Stomach (tissue), 19 donors: Measurements from ENCODE around the gene NTS. TPM values are rescaled to one million over a fixed set of nuclear protein-coding genes. Genes with fewer than 3 reads are reported as not detected.

ENCODE experiments used
- DNase-seq, 2 donors: peaks; one replicate each; pipeline versions ENCODE4 v3.0.0 to v3.0.0-alpha.2; 2013 to 2019
- H3K27ac ChIP-seq, 5 donors: fragments of 200-600 bp in 4 of 5; sonication (generic) in 4 of 5; one replicate each; pipeline ENCODE4 v1.5.1; 2013 to 2019; ENCODE audit warnings: mild to moderate bottlenecking in 1 of 5, moderate library complexity in 1 of 5
- H3K27me3 ChIP-seq, 3 donors: fragments of 200-600 bp; sonication (generic); one replicate each; pipeline ENCODE4 v1.5.1; 2017 to 2019; ENCODE audit warnings: mixed run types in 1 of 3
- H3K36me3 ChIP-seq, 4 donors: fragments of 200-600 bp; sonication (generic); 1 replicate in 3 of 4; 2 replicates in 1 of 4; pipeline ENCODE4 v1.5.1; 2016 to 2019
- H3K4me1 ChIP-seq, 4 donors: fragments of 200-600 bp; sonication (generic); one replicate each; pipeline ENCODE4 v1.5.1; 2016 to 2019
- H3K4me3 ChIP-seq, 4 donors: fragments of 200-600 bp; sonication (generic) in 3 of 4; one replicate each; pipeline ENCODE4 v1.5.1; 2016 to 2019; ENCODE audit warnings: mild to moderate bottlenecking in 1 of 4
- H3K9me3 ChIP-seq, 4 donors: fragments of 200-600 bp; sonication (generic); one replicate each; pipeline ENCODE4 v1.5.1; 2016 to 2019
- EP300 ChIP-seq: sonication (generic); formaldehyde crosslinking; IDR thresholded peaks from one replicate; pipeline ENCODE4 v1.6.1; 2017; ENCODE audit warnings: antibody characterized with exemption
- POLR2A ChIP-seq, 4 donors: fragments of 450-650 bp; IDR thresholded peaks; one replicate each; pipeline ENCODE4 v1.6.1; 2016; ENCODE audit warnings: antibody characterized with exemption in 4 of 4, control low read depth in 2 of 4, mild to moderate bottlenecking in 1 of 4, moderate library complexity in 1 of 4
- POLR2AphosphoS5 ChIP-seq, 3 donors: sonication (generic); formaldehyde crosslinking; IDR thresholded peaks; one replicate each; pipeline ENCODE4 v1.6.1; 2016; ENCODE audit warnings: antibody characterized with exemption in 3 of 3
- WGBS, 5 donors: extraction: QIAGEN DNeasy Blood & Tissue Kit in 3 of 5; methylation state at CpG; one replicate each; pipeline versions ENCODE4 v1.1.5 to v1.1.7; 2013 to 2018; 5-methylcytosine and 5-hydroxymethylcytosine counted together
- intact Hi-C: fragments of 100-400 bp; cut with DNase I; formaldehyde crosslinking; loops from one replicate; pipeline ENCODE4 v1.15.1; 2023; ENCODE audit warnings: low total_unique reads
- long read RNA-seq, 10 donors: transcript quantifications; one replicate each; lab custom pipeline, GENCODE V29; 2026
- polyA plus RNA-seq, 3 donors: library from polyadenylated mRNA; stranded (reverse); fragments of 200-250 nt; gene quantifications; one replicate each; pipeline ENCODE4 v1.2.3, GENCODE V29; 2013
- total RNA-seq, 5 donors: library from RNA; depleted of rRNA; stranded (reverse); fragments of >200 nt; gene quantifications; one replicate each; pipeline versions ENCODE4 v1.1.0 to v1.2.3, GENCODE V29; 2014 to 2016
- TF ChIP-seq, protein P1 (sequence below), 7 experiments: fragments of 450-650 bp in 4 of 7; fragments of 200-600 bp in 3 of 7; sonication (generic) in 3 of 7; IDR thresholded peaks; one replicate each; pipeline ENCODE4 v1.5.1; 2016 to 2019; ENCODE audit warnings: antibody characterized with exemption in 7 of 7, control low read depth in 2 of 7, mild to moderate bottlenecking in 1 of 7
- donor health status: healthy with polysubstance abuse.
- donor health status: Bipolar disorder and iron deficiency.
- donor health status: healthy.

NTS gene
- total RNA-seq (1 to 10 TPM in 1 of 5 donors, not detected in 4; 5.5 TPM), polyA plus RNA-seq (under 1 TPM in 1 of 3 donors, not detected in 2; 0.18 TPM)
- long read RNA-seq, donor 1, partial matches to known transcripts = 0 of 3 reads
- long read RNA-seq, donor 1, other reads (novel, unspliced or antisense) = 0 of 3 reads
- long read RNA-seq, donor 2, partial matches to known transcripts = 0 of 4 reads
- long read RNA-seq, donor 2, other reads (novel, unspliced or antisense) = 0 of 4 reads
- long read RNA-seq, donor 3, transcript NTS-201 (4 exons, 1,237 nt) = major isoform, 11 of 11 reads
- long read RNA-seq, donor 3, partial matches to known transcripts = 0 of 11 reads
- long read RNA-seq, donor 3, other reads (novel, unspliced or antisense) = 0 of 11 reads
- long read RNA-seq, donor 4 = 0 reads
- long read RNA-seq, donor 5, transcript NTS-201 (4 exons, 1,237 nt) = major isoform, 22 of 31 reads
- long read RNA-seq, donor 5, partial matches to known transcripts = 8 of 31 reads
- long read RNA-seq, donor 5, other reads (novel, unspliced or antisense) = 0 of 31 reads
- long read RNA-seq, donor 6, transcript NTS-201 (4 exons, 1,237 nt) = major isoform, 32 of 33 reads
- long read RNA-seq, donor 6, partial matches to known transcripts = 0 of 33 reads
- long read RNA-seq, donor 6, other reads (novel, unspliced or antisense) = 0 of 33 reads
- long read RNA-seq, donor 7, transcript NTS-201 (4 exons, 1,237 nt) = major isoform, 20 of 21 reads
- long read RNA-seq, donor 7, partial matches to known transcripts = 0 of 21 reads
- long read RNA-seq, donor 7, other reads (novel, unspliced or antisense) = 0 of 21 reads
- long read RNA-seq, donor 8, partial matches to known transcripts = 0 of 4 reads
- long read RNA-seq, donor 8, other reads (novel, unspliced or antisense) = 0 of 4 reads
- long read RNA-seq, donor 9, partial matches to known transcripts = 0 of 5 reads
- long read RNA-seq, donor 9, other reads (novel, unspliced or antisense) = 0 of 5 reads
- long read RNA-seq, donor 10, partial matches to known transcripts = 0 of 3 reads
- long read RNA-seq, donor 10, other reads (novel, unspliced or antisense) = 0 of 3 reads

DNA sequence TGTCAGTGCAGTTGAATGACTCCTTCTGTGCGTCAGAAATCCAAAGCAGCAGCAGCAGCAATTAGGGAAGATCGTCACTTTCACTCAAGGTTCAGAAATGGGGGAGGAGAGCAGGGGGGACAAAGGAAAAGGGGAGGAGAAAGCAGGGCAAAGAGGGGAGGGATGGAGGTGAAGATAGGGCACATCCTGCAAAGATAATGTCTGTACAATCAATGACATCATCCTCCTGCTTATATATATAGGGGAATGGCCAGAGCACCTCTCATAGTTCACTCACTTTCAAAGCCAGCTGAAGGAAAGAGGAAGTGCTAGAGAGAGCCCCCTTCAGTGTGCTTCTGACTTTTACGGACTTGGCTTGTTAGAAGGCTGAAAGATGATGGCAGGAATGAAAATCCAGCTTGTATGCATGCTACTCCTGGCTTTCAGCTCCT is at the start of gene NTS:
Gene NTS (plus strand): TSS at position 265 of the 431 bp plus-strand sequence. CDS start 109 bp downstream, at position 374.
- H3K4me1 ChIP-seq = no peaks in the 10 kb centered on the region
- TF ChIP-seq, protein P1, sequence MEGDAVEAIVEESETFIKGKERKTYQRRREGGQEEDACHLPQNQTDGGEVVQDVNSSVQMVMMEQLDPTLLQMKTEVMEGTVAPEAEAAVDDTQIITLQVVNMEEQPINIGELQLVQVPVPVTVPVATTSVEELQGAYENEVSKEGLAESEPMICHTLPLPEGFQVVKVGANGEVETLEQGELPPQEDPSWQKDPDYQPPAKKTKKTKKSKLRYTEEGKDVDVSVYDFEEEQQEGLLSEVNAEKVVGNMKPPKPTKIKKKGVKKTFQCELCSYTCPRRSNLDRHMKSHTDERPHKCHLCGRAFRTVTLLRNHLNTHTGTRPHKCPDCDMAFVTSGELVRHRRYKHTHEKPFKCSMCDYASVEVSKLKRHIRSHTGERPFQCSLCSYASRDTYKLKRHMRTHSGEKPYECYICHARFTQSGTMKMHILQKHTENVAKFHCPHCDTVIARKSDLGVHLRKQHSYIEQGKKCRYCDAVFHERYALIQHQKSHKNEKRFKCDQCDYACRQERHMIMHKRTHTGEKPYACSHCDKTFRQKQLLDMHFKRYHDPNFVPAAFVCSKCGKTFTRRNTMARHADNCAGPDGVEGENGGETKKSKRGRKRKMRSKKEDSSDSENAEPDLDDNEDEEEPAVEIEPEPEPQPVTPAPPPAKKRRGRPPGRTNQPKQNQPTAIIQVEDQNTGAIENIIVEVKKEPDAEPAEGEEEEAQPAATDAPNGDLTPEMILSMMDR (IDR thresholded peaks at IDR 0.05) = no peak
- no peak for TF ChIP-seq POLR2AphosphoS5 (IDR thresholded peaks at IDR 0.05)
- TF ChIP-seq POLR2A (IDR thresholded peaks at IDR 0.05) = no peak
- no peak for TF ChIP-seq EP300
- no peaks in the 10 kb centered on the region for H3K36me3 ChIP-seq
- intact Hi-C loops = no loop called here
- H3K4me3 ChIP-seq = no peak within 1 kb of the TSS
- no peaks in the 10 kb centered on the region for H3K27me3 ChIP-seq
- H3K9me3 ChIP-seq = no peaks in the 10 kb centered on the region
- WGBS, 5 donors = 13 to 45% (median 31%) methylated on average over 3 of the region's 3 CpGs
- no peak within 1 kb of the TSS for H3K27ac ChIP-seq
- peak in 1 of 2 donors; percentile 22 for DNase-seq

DNA sequence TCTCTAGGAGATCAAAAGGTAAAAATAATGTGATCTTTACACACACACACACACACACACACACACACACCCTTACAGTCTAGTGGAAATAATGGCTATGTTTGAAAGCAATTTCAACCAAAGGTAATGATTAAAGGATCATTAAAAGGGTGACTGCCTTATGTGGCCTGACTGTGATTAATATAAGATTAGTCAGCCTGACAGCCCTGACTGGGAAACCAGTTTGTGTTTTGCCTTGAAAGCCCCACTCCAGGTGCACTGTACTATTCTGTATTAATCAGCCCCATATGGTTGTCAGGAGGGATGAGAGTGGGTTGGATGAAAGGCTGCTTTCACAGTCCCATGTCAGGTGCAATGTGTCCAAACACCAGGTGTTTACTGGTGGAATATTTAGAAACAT is 48.3 kb upstream of the NTS start:
- intact Hi-C loops = no loop called here
- H3K27ac ChIP-seq = no peak overlapping the region
- peaks cover 0 to 16% (median 7%) of the 10 kb centered on the region in 4 donors for H3K4me1 ChIP-seq
- DNase-seq = peak in 1 of 2 donors; percentile 75
- no peaks in the 10 kb centered on the region for H3K27me3 ChIP-seq
- H3K36me3 ChIP-seq = no peaks in the 10 kb centered on the region
- no peaks in the 10 kb centered on the region for H3K9me3 ChIP-seq
- TF ChIP-seq, protein P1 (IDR thresholded peaks at IDR 0.05) = no peak
- TF ChIP-seq POLR2AphosphoS5 (IDR thresholded peaks at IDR 0.05) = no peak
- no peak for TF ChIP-seq POLR2A (IDR thresholded peaks at IDR 0.05)
- TF ChIP-seq EP300 = no peak
- H3K4me3 ChIP-seq = no peak overlapping the region

DNA sequence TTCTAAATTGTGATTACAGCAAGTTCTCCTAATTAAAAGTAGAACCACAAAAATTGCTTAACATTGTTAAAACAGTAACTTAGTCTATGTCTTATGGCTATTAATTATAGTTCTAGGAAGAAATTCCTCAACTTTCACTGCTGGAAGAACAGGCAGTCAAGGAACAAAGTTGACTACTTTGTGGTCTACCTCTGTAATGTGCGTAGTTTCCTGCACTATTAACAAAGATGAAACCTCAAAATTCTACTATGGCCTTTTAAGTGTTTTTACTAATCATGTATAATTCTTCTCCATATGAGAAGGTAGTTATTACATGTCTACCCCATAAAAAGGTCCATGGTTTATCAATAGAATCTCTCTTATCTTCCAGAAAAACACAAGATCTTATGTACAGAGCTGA is 45.5 kb upstream of the NTS start:
- no peak for TF ChIP-seq POLR2AphosphoS5 (IDR thresholded peaks at IDR 0.05)
- TF ChIP-seq EP300 = no peak
- TF ChIP-seq, protein P1 (IDR thresholded peaks at IDR 0.05) = no peak
- TF ChIP-seq POLR2A (IDR thresholded peaks at IDR 0.05) = no peak
- 88 to 98% (median 94%) methylated on average over 1 of the region's 1 CpG for WGBS, 5 donors

GRCh38 chr12:85829391-85829790 is 44.7 kb upstream of the NTS start:
- Histone ChIP-seq H3K27me3 (no peaks in the 10 kb centered on the region), H3K4me1 (peaks cover 0 to 4% (median 0%) of the 10 kb centered on the region in 4 donors), H3K4me3 (no peak overlapping the region), H3K27ac (no peak overlapping the region), H3K9me3 (no peaks in the 10 kb centered on the region), H3K36me3 (no peaks in the 10 kb centered on the region)
- intact Hi-C loops = no loop called here
- 84 to 92% (median 87%) methylated on average over 2 of the region's 2 CpGs for WGBS, 5 donors
- no peak for DNase-seq
- no peak for TF ChIP-seq EP300
- TF ChIP-seq POLR2A (IDR thresholded peaks at IDR 0.05) = no peak
- TF ChIP-seq, protein P1 (IDR thresholded peaks at IDR 0.05) = no peak
- TF ChIP-seq POLR2AphosphoS5 (IDR thresholded peaks at IDR 0.05) = no peak

More for the DNA sequence above, 45.5 kb upstream of the NTS start:
- Histone ChIP-seq H3K4me3 (no peak overlapping the region), H3K9me3 (no peaks in the 10 kb centered on the region), H3K4me1 (peaks cover 0 to 4% (median 0%) of the 10 kb centered on the region in 4 donors), H3K27me3 (no peaks in the 10 kb centered on the region), H3K27ac (no peak overlapping the region), H3K36me3 (no peaks in the 10 kb centered on the region)
- intact Hi-C loops = no loop called here
- no peak for DNase-seq
